GM19468 (cell line): ENCODE measurements around the gene ACBD3.

Experiments used
- ATAC-seq: cut with Tn5 transposase; IDR thresholded peaks from one replicate; pipeline ENCODE4 v1.9.1; 2021; ENCODE audit warnings: mild to moderate bottlenecking, moderate library complexity, moderate number of reproducible peaks; ENCODE audit not compliant: unreplicated experiment; ENCODE audit errors: extremely low read depth

The ACBD3 gene

DNA sequence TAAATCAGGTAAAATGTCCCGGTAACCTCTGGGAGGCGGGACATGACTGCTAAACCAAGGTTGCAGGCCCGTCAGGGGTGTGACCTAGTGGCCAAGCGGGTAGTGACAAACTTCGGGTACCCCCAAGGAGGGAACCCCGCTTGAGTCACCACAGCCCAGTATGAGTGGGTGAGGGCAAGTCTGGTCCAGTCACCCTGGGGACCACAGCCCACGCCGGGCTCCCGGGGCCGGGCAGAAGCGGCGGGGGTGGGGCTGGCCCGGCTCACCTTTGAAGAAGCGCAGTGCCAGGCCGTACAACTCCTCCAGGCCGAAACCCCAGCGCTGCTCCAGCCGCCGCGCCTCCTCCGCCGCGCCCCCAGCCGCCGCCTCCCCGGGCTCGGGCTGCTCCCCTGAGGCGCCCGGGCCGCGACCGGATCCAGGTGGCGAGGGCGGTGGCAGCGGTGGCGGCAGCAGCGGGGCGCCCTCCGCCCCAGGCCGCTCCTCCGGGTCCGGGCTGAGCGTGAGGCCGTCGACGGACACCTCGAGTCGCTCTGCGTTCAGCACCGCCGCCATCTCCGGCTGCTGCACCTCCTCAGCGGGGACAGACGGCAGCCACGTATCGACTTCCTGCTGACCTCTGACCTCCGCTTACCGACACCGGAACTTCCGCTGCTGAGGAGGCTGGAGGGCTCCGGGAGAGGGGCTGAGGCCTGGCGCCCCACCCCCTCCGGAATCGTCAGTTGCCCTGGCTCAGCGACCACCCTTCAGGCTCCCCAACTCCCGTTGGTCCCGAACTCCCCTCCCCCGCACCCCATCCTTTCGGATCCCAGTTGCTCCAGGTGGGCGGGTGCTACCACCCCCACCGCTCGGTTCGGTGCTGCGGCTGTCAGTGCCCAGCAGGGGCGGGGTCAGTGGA lies at the start of gene ACBD3:
Gene ACBD3 (minus strand): TSS at position 618 of the 895 bp plus-strand sequence. CDS start 66 bp downstream, at position 552.
- ATAC-seq: peak; percentile 79

DNA sequence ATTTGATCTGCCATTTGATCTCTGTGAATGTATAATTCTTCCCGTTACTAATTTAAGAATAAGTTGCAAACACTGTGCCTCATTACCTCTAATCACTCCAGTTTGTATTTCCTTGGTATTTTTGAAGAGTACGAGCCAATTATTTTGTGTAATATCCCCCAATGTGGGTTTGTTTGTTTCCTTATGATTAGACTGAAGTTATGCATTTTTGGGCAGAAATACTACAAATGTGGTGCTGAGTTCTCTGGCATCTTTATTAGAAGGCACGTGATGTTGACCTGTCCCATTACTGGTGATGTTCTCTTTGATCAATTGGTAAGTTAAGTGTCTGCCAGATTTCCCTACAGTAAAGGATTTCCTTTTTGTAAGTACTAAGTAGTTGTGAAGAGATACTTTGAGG lies 47.3 kb upstream of the ACBD3 start:
- ATAC-seq: no peak

DNA sequence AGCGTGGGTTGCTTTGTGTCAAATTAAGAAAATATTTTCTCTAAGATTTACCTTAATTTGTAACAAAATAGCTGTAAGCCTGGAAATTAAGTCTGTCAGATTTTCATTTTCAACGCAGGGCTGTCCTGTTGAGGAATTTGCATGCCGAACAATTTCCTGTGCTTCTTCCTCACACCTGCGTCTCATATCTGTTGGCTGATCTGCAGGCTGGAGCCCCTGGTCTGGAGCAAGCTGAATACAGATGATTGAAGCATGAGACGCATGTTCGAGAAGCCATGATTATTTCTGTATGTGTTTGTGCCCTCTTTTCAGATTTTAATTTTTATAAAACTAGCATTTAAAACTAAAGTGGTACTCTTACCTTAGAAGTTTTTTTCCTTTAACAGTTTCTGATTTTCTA lies 46.8 kb upstream of the ACBD3 start:
- peak; percentile 52 for ATAC-seq

DNA sequence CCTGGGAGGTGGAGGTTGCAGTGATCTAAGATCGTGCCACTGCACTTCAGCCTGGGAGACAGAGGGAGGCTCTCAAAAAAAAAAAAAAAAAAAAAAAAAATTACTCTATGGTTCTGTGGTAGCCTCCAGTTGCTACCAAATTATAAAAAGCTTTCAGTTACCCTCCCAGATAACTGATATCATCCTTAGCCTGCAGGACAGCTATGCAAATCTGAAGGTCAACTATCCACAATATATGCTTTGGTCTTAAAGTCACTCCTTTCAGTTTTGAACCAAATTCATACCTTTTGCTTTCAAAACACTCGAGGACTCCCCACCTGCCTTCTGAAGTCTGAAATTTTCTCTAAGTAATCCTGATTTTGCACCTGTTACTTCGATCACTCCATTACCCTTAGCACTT lies 40.1 kb upstream of the ACBD3 start:
- no peak for ATAC-seq

DNA sequence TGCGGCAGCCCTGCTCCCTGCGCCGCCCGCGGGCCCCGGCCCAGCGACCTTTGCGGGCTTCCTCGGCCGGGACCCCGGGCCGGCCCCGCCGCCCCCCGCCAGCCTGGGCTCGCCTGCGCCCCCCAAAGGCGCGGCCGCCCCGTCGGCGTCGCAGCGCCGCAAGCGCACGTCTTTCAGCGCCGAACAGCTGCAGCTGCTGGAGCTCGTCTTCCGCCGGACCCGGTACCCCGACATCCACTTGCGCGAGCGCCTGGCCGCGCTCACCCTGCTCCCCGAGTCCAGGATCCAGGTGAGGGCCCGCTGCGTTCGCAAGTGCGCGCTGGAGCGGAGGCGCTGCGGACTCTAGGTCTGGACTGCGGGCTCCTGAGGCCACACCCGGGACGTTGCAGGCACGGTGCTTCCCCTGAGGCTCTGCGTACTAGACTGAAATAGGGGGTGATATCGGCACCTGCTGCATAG lies 37.3 kb upstream of the ACBD3 start:
- peak; percentile 32 for ATAC-seq

DNA sequence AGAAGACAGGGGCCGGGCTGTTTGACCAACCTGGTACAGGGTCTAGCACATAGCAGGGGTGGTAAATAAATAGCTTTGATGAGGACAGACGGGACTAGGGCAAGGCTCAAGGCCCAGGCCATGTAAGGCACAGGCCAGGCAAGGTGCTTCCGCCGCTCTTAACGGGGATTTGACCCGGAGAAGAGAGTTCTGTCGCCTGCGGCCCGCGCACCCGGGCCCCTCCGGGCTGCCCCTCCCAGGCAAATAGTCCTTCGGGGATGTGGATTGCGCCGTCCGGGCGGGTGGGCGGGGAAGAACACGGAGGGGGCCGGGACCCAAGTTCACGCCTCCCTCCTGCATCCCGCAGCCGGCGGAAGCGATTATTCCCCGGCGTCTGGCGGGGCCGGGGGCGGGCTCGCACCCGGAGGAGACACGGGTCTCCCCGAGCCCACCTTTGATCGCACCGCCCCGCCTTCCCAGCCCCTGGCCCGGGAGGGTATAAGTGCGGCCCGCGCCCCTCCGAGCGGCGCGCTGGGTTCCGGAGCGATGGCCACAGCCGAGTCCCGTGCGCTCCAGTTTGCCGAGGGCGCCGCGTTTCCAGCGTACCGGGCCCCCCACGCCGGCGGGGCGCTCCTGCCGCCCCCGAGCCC lies 36.7 kb upstream of the ACBD3 start, which contains the start of gene MIXL1:
Gene MIXL1 (plus strand): TSS at position 508 of the 629 bp plus-strand sequence. CDS start 18 bp downstream, at position 526.
- ATAC-seq: no peak

DNA sequence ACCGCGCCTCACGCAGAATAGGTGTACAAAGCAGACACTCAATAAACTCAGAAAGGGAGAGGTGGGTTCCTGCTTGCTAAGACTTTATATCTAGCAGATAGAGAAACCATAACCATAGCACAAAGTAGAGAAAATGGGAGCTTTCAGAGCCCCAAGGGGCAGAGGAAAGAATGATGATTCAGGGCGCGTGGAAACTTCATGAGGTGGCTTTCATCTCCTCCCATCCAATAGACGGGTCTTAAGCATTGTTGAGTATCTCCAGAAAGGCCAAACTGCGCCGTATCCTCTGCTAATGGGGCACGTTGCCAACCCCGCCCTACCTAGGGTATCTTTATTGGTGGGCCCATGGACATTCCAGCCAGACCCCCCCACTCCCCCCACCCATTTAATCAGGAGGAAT lies 36.1 kb upstream of the ACBD3 start:
- ATAC-seq: no peak

DNA sequence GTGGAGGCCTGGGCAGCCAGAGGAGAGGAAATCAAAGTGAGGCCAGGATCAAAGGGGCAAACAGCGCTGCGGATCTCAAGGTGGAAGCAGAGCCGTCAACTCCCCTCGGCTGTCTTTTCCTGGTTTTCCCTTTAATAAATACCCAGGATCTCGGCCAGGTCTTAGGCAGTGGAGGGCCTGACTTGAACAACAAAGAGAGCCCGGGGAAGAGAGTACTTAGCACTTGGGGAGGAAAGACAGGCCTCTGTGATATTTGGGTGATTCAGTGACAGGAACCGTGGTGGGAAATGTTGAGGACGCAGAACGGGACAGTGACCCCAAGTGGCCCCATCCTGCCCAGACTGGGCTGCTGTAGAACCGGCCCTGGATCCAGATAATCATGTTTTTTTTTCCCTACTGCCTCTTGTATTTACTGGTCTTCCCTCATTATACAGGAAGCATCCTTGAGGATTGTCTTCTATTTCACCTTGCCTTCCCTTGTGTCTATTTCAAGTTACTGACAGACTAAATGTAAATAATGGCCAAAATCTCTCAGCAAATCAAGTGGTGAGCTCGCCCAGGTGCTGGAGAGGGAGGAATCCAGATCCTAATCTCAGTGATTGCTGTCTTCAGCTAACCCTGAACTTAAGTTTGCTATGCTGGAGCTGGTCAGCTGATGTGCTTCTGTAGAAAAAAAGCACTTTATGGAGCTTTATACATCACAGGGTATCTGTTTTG lies 34.1 kb upstream of the ACBD3 start:
- no peak for ATAC-seq

DNA sequence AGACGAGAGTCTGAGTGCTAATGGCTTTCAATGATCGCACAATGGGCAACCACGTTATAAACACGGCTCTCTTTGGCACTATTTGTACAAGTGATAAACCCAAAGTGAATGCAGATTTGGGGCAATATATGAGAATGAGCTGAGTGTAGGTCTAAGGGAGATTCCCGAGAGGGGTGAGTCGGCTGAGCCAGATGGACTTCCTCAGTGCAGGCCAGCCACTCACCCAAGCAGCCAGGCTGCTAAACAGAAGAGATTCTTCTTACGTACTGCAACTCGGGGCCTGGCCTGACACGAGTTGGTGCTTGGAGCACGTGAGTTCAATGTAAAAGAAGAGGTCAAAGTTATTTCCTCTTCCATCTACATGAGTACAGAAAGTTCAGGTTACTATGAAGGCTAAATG lies 30.7 kb upstream of the ACBD3 start:
- ATAC-seq: no peak

DNA sequence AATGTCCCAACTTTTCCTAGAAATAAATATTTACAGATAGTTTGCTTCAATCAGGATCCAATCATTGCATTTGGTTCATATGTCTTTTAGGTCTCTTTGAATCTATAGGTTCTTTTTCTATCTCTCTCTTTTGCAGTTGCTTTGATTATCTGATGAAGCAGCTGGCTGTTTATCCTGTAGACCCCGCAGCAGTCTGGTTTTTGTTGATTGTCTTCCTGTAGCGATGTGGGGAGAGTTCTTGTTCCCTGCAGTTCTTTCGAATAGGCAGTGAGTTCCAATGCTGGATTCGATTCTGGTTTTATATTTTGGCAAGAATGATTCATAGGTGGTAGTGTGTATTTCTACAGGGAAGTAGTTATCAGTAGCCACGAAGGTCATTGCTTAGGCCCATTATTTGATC lies 29.5 kb upstream of the ACBD3 start:
- ATAC-seq: no peak

DNA sequence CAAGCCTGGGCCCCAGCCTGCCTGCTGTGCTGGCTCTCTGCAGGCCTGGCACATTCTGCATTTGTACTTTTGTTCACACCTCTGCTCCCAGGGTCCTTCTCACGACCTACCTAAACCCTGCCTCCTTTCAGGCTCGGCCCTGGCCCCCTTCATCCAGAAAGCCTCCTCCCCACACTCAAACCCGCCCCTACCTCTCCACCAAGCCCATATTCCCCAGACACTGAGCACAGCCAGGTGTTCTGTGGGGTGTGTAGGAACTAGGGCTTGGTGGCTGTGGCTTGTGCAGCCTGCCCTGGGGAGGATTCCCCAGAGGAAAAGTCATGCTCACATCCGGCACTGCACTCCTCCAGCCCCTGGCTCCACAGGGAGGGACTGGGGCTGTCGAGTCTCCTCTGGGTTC lies 28.7 kb upstream of the ACBD3 start:
- ATAC-seq: no peak

DNA sequence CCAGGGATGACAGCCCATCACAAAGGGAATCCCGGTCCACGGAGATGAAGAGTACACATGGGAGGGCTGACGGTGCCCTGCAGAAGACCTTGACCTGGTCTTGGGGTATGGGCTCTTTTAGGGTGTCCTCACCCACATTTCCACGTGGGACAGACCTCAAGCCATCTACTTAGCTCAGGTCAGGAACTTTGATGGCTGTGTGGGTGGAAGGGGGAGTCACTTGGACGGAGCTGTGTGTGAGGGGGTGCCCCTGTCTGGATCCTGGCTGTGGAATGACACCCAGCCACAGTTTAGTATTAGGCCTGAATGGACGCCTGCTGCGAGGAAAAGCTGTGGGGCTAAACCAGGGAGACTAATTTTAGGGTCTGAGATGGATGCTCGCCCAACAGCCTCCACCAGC lies 26.0 kb upstream of the ACBD3 start:
- ATAC-seq: no peak

DNA sequence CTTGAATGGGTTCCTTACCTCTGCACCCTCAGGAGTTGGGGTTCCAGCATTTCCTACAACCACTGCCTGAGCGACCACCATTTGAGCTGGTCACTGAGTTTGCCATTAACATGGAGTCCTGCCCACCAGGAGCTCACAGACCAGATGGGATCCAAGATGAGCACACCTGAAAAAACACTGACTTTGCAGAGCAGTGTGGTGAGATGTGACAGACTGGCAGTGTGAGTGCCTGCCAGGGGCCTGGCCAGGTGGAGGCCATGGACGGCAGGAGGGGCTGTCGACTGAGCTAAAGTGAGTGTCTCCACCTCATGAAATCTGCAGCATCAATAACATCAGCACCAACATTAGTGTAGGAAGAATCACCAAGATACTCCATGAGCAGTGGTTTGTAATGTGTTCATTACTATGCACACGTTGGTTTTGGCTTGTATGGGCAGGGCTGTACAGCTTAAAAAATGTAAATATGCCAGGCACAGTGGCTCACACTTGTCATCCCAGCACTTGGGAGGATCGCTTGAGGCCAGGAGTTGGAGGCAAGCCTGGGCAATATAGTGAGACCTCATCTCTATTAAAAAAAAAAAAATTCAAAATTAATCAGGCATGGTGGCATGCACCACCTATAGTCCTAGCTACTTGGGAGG lies 24.8 kb upstream of the ACBD3 start:
- ATAC-seq: no peak

DNA sequence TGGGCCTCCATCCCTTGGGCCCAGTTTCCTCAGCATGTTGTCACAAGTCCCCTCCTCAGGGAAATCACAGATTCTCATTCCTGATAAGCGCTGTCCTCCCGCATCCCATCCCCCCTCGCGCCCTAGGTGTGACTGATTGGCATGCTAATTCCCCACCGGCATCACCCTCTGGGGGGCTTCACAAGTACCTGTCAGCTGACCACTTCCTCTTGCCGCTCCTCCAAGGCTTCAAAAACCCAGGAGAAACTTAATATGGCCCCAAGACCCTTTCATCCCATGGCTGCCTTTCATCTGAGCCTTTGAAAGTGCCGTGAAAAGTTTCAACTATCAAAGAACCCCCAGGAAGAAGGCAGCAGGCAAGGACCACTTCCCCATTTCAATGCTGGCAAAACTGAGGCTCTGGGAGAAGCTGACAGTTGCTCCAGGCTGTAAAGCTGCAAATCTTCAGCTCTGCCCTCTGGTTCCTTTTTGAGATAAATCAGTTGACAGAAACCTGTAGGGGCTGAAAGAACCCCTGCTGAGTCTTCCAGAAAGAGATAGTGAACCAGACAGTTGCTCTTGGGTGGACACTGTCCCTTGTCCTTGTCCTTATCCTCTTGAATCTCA lies 24.1 kb upstream of the ACBD3 start:
- no peak for ATAC-seq

DNA sequence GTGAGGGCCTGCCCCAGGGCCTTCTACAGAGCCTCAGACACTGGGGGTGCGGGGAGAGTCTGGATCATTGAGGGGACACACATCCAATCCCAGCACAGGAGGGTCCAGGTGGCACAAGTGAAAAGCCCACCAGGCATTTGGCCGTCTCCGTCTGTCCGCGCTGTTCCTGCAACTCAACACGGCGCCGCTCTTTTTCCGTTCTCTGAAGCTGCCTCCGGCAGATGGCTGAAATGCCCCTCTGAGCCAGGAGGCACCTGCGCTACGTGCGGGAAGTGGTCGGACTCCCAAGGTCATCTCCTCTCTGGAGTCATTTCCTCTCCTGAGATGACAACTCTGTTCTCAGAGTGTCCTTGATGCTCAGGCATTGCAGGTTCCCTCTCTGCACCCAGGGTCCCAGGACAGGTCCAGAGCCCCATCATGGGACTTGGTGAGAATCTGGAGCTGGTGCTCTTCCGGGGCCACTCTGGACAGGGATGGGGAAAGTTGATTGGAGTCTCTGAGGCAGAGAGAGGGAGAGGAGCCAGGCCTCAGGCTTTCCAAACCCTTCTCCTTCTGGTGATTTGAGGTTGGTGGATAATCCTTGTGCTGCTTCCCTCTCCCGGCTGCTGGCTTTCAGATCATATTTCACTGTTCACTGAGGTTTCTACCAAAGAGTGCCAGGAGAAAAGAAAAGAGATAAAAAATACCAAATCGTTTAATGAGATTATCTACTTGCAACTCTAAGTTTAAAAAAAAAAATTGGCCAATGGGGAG lies 22.9 kb upstream of the ACBD3 start:
- no peak for ATAC-seq

DNA sequence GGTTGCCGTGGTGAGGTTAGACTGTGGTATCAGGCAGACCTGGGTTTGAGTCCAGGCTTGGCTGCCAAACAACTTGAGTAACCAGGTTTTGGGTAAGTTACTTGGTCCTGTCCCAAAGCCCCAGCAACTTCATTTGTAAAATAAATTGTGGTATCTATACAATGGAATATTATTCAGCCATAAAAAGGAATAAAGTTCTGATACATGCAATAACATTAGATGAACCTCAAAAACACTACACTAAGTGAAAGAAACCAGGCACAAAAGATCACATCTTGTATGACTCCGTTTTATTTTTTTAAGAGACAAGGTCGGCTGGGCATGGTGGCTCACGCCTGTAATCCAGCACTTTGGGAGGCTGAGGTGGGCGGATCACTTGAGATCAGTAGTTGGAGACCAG lies 20.5 kb upstream of the ACBD3 start:
- ATAC-seq: no peak

DNA sequence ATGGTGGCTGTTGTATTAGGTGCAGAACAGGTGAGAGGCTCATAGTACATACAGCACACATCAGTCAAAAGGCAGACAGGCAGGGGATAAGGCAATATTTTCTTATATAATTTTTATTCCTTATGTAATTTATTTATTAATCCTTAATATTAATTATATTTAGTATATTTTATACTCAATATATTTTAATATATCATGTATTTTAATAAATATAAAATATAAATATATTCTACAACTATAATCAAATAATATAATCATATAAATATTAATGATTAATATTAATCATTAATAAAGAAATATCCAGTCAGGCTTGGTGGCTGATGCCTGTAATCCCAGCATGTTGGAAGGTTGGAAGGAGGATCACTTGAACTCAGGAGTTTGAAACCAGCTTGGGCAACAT lies 17.7 kb upstream of the ACBD3 start:
- ATAC-seq: no peak

DNA sequence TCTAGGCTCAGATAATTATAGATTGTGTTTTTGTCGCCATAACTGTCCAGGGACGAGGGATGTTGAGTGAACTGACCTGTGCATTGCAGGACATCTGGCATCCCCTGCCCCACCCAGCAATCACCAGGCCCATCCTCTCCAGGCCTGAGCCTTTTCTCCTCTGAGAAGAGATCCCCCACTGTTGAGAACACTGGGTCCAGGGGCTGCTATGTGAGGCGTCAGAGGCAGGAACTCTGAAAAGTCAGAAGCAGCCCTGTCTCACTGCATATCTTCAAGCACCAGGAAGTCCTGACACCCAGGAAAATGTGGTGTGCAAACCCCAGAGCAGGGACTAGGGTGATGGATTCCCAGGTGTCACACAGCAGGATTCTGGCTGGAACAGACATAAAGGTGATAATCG lies 17.1 kb upstream of the ACBD3 start:
- ATAC-seq: no peak

DNA sequence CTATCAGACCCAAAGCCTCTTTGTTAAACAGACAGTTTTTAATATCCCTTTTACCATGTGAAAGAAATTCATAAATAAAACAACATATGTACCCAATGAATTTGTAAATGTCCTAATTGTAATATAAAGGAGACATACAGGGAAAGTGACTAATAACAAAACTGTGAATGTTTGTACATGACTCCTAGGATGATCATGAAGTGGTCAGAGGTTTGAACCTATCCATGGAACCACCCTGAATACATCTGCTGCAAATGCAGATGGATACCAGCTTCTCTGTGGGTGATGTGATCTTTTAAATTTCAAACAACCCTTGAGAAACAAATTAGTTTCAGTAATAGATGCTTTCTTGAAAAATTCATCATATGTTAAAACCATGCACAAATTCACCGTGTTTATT lies 16.7 kb upstream of the ACBD3 start:
- no peak for ATAC-seq
